IMR-90 (cell line): ENCODE data around the gene ZNF662. TPM values are rescaled to one million over a fixed set of nuclear protein-coding genes. Genes with fewer than 3 reads are reported as not detected.

Source experiments
- ATAC-seq: fragments of 200-7000 bp; cut with Tn5 transposase; 2 replicates; pipeline ENCODE4 v1.9.1; 2020; ENCODE audit warnings: low read depth, mild to moderate bottlenecking, moderate library complexity
- BruUV-seq: library from RNA; stranded (reverse); fragments of 400-500 nt; replicated peaks from 2 replicates; lab custom pipeline; 2021; lab: Mats Ljungman, UMichigan
- CTCF ChIA-PET: fragments of 300-600 bp; formaldehyde crosslinking; extraction: SDS; loops from one replicate; lab custom pipeline; 2021; ENCODE audit warnings: antibody characterized with exemption; lab: Yijun Ruan, JAX
- POLR2A ChIA-PET: fragments of 300-600 bp; sonication (Branson Sonifier 250); formaldehyde crosslinking; loops from one replicate; lab custom pipeline; 2022; ENCODE audit warnings: antibody characterized with exemption; ENCODE audit not compliant: unreplicated experiment; lab: Charles Lee
- DNase-seq: peaks from one replicate; pipeline ENCODE4 v3.0.0; 2013
- H2AFZ ChIP-seq: replicated peaks from 2 replicates; pipeline ENCODE3; 2013; ENCODE audit warnings: low read length, mild to moderate bottlenecking; ENCODE audit not compliant: poor library complexity
- H2AK5ac ChIP-seq: 2 replicates; pipeline ENCODE4 v1.6.1; 2013; ENCODE audit warnings: low read depth, low read length, inconsistent platforms
- H2AK9ac ChIP-seq: replicated peaks from 2 replicates; pipeline ENCODE3; 2013; ENCODE audit warnings: mild to moderate bottlenecking, low read depth, low read length, moderate library complexity; ENCODE audit not compliant: poor library complexity
- H2BK120ac ChIP-seq: 2 replicates; pipeline ENCODE4 v1.6.1; 2013; ENCODE audit warnings: low read depth, low read length, inconsistent platforms
- H2BK15ac ChIP-seq: 3 replicates; pipeline ENCODE4 v1.6.1; 2013; ENCODE audit warnings: low read depth, low read length, inconsistent platforms
- H2BK20ac ChIP-seq: 2 replicates; pipeline ENCODE4 v1.6.1; 2013; ENCODE audit warnings: low read depth, mild to moderate bottlenecking, inconsistent platforms, low read length, moderate library complexity
- H2BK5ac ChIP-seq: 2 replicates; pipeline ENCODE4 v1.6.1; 2013; ENCODE audit warnings: mild to moderate bottlenecking, low read depth, low read length, inconsistent platforms; ENCODE audit not compliant: poor library complexity, severe bottlenecking
- H3K14ac ChIP-seq: replicated peaks from 2 replicates; pipeline ENCODE4 v1.6.1; 2013; ENCODE audit warnings: low read depth, low read length, inconsistent platforms
- H3K18ac ChIP-seq: 2 replicates; pipeline ENCODE4 v1.6.1; 2013; ENCODE audit warnings: low read depth, low read length, control low read depth
- H3K23ac ChIP-seq: 2 replicates; pipeline ENCODE4 v1.6.1; 2013; ENCODE audit warnings: low read depth, low read length, inconsistent platforms
- H3K27ac ChIP-seq: 2 replicates; pipeline ENCODE4 v1.5.1; 2013; ENCODE audit warnings: mild to moderate bottlenecking, control low read depth, low read length; ENCODE audit not compliant: insufficient read depth
- H3K27me3 ChIP-seq: 2 replicates; pipeline ENCODE4 v1.6.1; 2013; ENCODE audit warnings: low read length; ENCODE audit not compliant: control insufficient read depth, insufficient read depth
- H3K36me3 ChIP-seq: 2 replicates; pipeline ENCODE4 v1.6.1; 2013; ENCODE audit warnings: low read length, mixed read lengths; ENCODE audit not compliant: control insufficient read depth, insufficient read depth
- H3K4ac ChIP-seq: 2 replicates; pipeline ENCODE4 v1.6.1; 2013; ENCODE audit warnings: low read depth, low read length, inconsistent platforms
- H3K4me1 ChIP-seq: 2 replicates; pipeline ENCODE4 v1.6.1; 2013; ENCODE audit warnings: low read length, mixed read lengths; ENCODE audit not compliant: control insufficient read depth, insufficient read depth
- H3K4me2 ChIP-seq: 2 replicates; pipeline ENCODE4 v1.6.1; 2013; ENCODE audit warnings: low read depth, mild to moderate bottlenecking, control low read depth, low read length, moderate library complexity
- H3K4me3 ChIP-seq: 2 replicates; pipeline ENCODE4 v1.5.1; 2013; ENCODE audit warnings: low read depth, mild to moderate bottlenecking, control low read depth, low read length, moderate library complexity; ENCODE audit not compliant: insufficient read depth
- H3K56ac ChIP-seq: 2 replicates; pipeline ENCODE4 v1.6.1; 2013; ENCODE audit warnings: low read length, inconsistent platforms; ENCODE audit not compliant: insufficient read depth; ENCODE audit errors: extremely low read depth
- H3K79me1 ChIP-seq, 2 experiments: 2 replicates each; pipeline ENCODE4 v1.6.1; 2013; ENCODE audit warnings: low read length in 2 of 2, inconsistent platforms in 1 of 2, low read depth in 1 of 2
- H3K9ac ChIP-seq: 2 replicates; pipeline ENCODE4 v1.6.1; 2013; ENCODE audit warnings: low read depth, low read length, control low read depth
- H3K9me1 ChIP-seq: 2 replicates; pipeline ENCODE4 v1.6.1; 2013; ENCODE audit warnings: low read length, inconsistent platforms; ENCODE audit not compliant: insufficient read depth
- H3K9me3 ChIP-seq: 2 replicates; pipeline ENCODE4 v1.6.1; 2013; ENCODE audit warnings: low read length; ENCODE audit not compliant: control insufficient read depth, insufficient read depth
- H4K20me1 ChIP-seq: 2 replicates; pipeline ENCODE4 v1.6.1; 2013; ENCODE audit warnings: low read length, inconsistent platforms; ENCODE audit not compliant: insufficient read depth
- H4K5ac ChIP-seq: 2 replicates; pipeline ENCODE4 v1.6.1; 2013; ENCODE audit warnings: mild to moderate bottlenecking, low read depth, low read length, control low read depth
- H4K8ac ChIP-seq, 2 experiments: 2 replicates each; pipeline ENCODE4 v1.6.1; 2013; ENCODE audit warnings: low read depth in 2 of 2, low read length in 2 of 2, control low read depth in 1 of 2, inconsistent platforms in 1 of 2
- H4K91ac ChIP-seq: 2 replicates; pipeline ENCODE4 v1.6.1; 2013; ENCODE audit warnings: low read depth, low read length, inconsistent platforms; ENCODE audit not compliant: insufficient read depth
- BHLHE40 ChIP-seq: fragments of 150-350 bp; IDR thresholded peaks from 2 replicates; pipeline ENCODE4 v1.6.1; 2016; ENCODE audit warnings: mild to moderate bottlenecking, low read depth, low read length
- CEBPB ChIP-seq: IDR thresholded peaks from 2 replicates; pipeline ENCODE4 v1.6.1; 2012; ENCODE audit warnings: low read depth, low read length, improper control_type of control experiment
- CHD1 ChIP-seq: IDR thresholded peaks from 2 replicates; pipeline ENCODE4 v1.6.1; 2012; ENCODE audit warnings: low read depth, low read length, improper control_type of control experiment
- FOS ChIP-seq: fragments of 150-350 bp; IDR thresholded peaks from 2 replicates; pipeline ENCODE4 v1.6.1; 2016; ENCODE audit warnings: low read depth, low read length
- MAFK ChIP-seq: IDR thresholded peaks from 2 replicates; pipeline ENCODE4 v1.6.1; 2012; ENCODE audit warnings: low read depth, low read length, improper control_type of control experiment
- MAZ ChIP-seq: IDR thresholded peaks from 2 replicates; pipeline ENCODE4 v1.6.1; 2012; ENCODE audit warnings: low read depth, mild to moderate bottlenecking, low read length, improper control_type of control experiment, moderate library complexity, borderline replicate concordance
- MXI1 ChIP-seq: IDR thresholded peaks from 2 replicates; pipeline ENCODE4 v1.6.1; 2012; ENCODE audit warnings: low read depth, mild to moderate bottlenecking, low read length, moderate library complexity, borderline replicate concordance
- NFE2L2 ChIP-seq: fragments of 150-350 bp; IDR thresholded peaks from 2 replicates; pipeline ENCODE4 v1.6.1; 2016; ENCODE audit warnings: low read depth, mild to moderate bottlenecking, low read length
- POLR2A ChIP-seq: IDR thresholded peaks from 2 replicates; pipeline ENCODE4 v1.6.1; 2012; ENCODE audit warnings: mild to moderate bottlenecking, low read depth, low read length
- RAD21 ChIP-seq: IDR thresholded peaks from 2 replicates; pipeline ENCODE4 v1.6.1; 2012; ENCODE audit warnings: low read length, improper control_type of control experiment
- RCOR1 ChIP-seq: IDR thresholded peaks from 2 replicates; pipeline ENCODE4 v1.6.1; 2012; ENCODE audit warnings: mild to moderate bottlenecking, low read length, improper control_type of control experiment; ENCODE audit not compliant: insufficient replicate concordance
- RFX5 ChIP-seq: IDR thresholded peaks from 2 replicates; pipeline ENCODE4 v1.8.0; 2012; ENCODE audit warnings: low read depth, mild to moderate bottlenecking, low read length, moderate library complexity
- SMC3 ChIP-seq: fragments of 150-350 bp; IDR thresholded peaks from 2 replicates; pipeline ENCODE4 v1.6.1; 2016; ENCODE audit warnings: low read depth, mild to moderate bottlenecking, antibody characterized with exemption, low read length, moderate library complexity
- WGBS, 2 experiments: methylation state at CpG; one replicate each; pipeline versions ENCODE4 v1.1.5 to v1.1.7; 2013; ENCODE audit warnings: missing lambda C conversion rate in 2 of 2; ENCODE audit not compliant: insufficient read length in 1 of 2; ENCODE audit errors: extremely low coverage in 2 of 2; 5-methylcytosine and 5-hydroxymethylcytosine counted together
- dilution Hi-C: fragments of 300-500 bp; cut with HindIII; formaldehyde crosslinking; loops from one replicate; pipeline ENCODE4 v1.14.3; 2018; ENCODE audit warnings: low sequenced_read_pairs; ENCODE audit not compliant: unreplicated experiment
- in situ Hi-C: fragments of 300-500 bp; cut with MboI; formaldehyde crosslinking; loops from 3 replicates; pipeline ENCODE4 v1.14.3; 2019; ENCODE audit warnings: low sequenced_read_pairs, inconsistent platforms, mixed read lengths
- intact Hi-C: fragments of 100-400 bp; cut with micrococcal nuclease; formaldehyde crosslinking; loops from 2 replicates; pipeline ENCODE4 v1.10.0; 2022
- polyA plus RNA-seq, 3 experiments: library from polyadenylated mRNA; depleted of rRNA; stranded (reverse); fragments of >200 nt; gene quantifications; 2 replicates each; pipeline ENCODE4 v1.2.3, GENCODE V29; 2012; ENCODE audit warnings: low replicate concordance in 1 of 3
- total RNA-seq: library from RNA; depleted of rRNA; stranded (reverse); fragments of >200 nt; gene quantifications from 2 replicates; pipeline ENCODE4 v1.2.3, GENCODE V29; 2012
- TF ChIP-seq, protein P1 (sequence below): fragments of 150-350 bp; IDR thresholded peaks from 2 replicates; pipeline ENCODE4 v1.6.1; 2017; ENCODE audit warnings: mild to moderate bottlenecking, antibody characterized with exemption, low read length, low read depth
- TF ChIP-seq, protein P2 (sequence below): conservative IDR thresholded peaks from 2 replicates; pipeline ENCODE4 v1.5.1; 2012; ENCODE audit warnings: mild to moderate bottlenecking, low read depth, low read length, improper control_type of control experiment
- TF ChIP-seq, protein P3 (sequence below): fragments of 150-350 bp; IDR thresholded peaks from 2 replicates; pipeline ENCODE4 v1.6.1; 2016; ENCODE audit warnings: low read depth, mild to moderate bottlenecking, low read length, moderate library complexity, borderline replicate concordance

ZNF662 gene
- total and polyA plus RNA-seq, 2 of the 4 experiments (the other 2 are of a cell fraction): 0.29 to 0.54 TPM

DNA sequence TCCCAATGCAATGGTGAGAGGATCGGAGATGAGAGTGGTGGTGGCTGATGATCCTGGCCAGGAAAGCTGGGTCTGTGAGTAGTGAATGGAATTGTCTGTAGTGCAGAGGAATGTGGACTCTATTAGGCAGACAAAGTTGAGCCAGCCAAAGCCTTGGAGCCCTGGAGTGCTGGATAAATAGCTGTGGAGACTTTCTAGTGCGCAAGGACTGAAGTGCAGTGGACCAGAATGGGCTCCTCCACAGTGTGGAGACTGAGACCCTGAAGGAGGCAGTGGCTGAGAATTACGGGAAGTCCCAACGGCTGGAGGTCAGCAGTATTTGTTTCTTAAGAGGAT is 874 bp downstream of the ZNF662 start:
- Histone ChIP-seq H3K27me3 (peaks cover 13% of the 10 kb centered on the region), H3K4me3 (no peak overlapping the region), H3K9ac (no peak overlapping the region), H2AK5ac (no peak overlapping the region), H3K18ac (no peak overlapping the region), H2BK5ac (no peak overlapping the region), H4K5ac (no peak overlapping the region), H3K79me1 (no peaks in the 10 kb centered on the region), H2BK15ac (no peak overlapping the region; the same call in 2 of the 3 replicates), H4K20me1 (no peaks in the 10 kb centered on the region), H3K4me1 (no peaks in the 10 kb centered on the region), H3K9me3 (no peaks in the 10 kb centered on the region), H3K36me3 (no peaks in the 10 kb centered on the region), H2AFZ (peak overlapping the region; percentile 82), H2BK20ac (no peak overlapping the region), H3K23ac (no peak overlapping the region), H3K56ac (no peak overlapping the region), H3K9me1 (no peaks in the 10 kb centered on the region), H2AK9ac (no peak overlapping the region), H3K27ac (no peak overlapping the region), H4K8ac (no peak overlapping the region), H4K91ac (no peak overlapping the region), H2BK120ac (no peak overlapping the region), H3K14ac (no peak overlapping the region), H3K4ac (no peak overlapping the region), H3K4me2 (peak overlapping the region; percentile 39; the same call in 1 of the 2 replicates)
- no TSS peak for BruUV-seq
- ATAC-seq: no peak
- POLR2A ChIA-PET: no interaction called here
- CTCF ChIA-PET: interaction anchor here (0.7 kb wide), 1 partner anchor 821 kb away, joined by 3 read pairs; no protein-coding TSS in a partner anchor
- TF ChIP-seq SMC3 (no peak), FOS (no peak), CHD1 (no peak), CEBPB (no peak), MXI1 (no peak), MAFK (no peak), RCOR1 (no peak), RAD21 (no peak), MAZ (no peak), RFX5 (no peak), BHLHE40 (no peak), NFE2L2 (no peak), POLR2A (no peak)
- TF ChIP-seq, protein P1, sequence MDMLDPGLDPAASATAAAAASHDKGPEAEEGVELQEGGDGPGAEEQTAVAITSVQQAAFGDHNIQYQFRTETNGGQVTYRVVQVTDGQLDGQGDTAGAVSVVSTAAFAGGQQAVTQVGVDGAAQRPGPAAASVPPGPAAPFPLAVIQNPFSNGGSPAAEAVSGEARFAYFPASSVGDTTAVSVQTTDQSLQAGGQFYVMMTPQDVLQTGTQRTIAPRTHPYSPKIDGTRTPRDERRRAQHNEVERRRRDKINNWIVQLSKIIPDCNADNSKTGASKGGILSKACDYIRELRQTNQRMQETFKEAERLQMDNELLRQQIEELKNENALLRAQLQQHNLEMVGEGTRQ: no peak
- TF ChIP-seq, protein P2, sequence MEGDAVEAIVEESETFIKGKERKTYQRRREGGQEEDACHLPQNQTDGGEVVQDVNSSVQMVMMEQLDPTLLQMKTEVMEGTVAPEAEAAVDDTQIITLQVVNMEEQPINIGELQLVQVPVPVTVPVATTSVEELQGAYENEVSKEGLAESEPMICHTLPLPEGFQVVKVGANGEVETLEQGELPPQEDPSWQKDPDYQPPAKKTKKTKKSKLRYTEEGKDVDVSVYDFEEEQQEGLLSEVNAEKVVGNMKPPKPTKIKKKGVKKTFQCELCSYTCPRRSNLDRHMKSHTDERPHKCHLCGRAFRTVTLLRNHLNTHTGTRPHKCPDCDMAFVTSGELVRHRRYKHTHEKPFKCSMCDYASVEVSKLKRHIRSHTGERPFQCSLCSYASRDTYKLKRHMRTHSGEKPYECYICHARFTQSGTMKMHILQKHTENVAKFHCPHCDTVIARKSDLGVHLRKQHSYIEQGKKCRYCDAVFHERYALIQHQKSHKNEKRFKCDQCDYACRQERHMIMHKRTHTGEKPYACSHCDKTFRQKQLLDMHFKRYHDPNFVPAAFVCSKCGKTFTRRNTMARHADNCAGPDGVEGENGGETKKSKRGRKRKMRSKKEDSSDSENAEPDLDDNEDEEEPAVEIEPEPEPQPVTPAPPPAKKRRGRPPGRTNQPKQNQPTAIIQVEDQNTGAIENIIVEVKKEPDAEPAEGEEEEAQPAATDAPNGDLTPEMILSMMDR: no peak
- TF ChIP-seq, protein P3, sequence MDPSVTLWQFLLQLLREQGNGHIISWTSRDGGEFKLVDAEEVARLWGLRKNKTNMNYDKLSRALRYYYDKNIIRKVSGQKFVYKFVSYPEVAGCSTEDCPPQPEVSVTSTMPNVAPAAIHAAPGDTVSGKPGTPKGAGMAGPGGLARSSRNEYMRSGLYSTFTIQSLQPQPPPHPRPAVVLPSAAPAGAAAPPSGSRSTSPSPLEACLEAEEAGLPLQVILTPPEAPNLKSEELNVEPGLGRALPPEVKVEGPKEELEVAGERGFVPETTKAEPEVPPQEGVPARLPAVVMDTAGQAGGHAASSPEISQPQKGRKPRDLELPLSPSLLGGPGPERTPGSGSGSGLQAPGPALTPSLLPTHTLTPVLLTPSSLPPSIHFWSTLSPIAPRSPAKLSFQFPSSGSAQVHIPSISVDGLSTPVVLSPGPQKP: no peak
- intact Hi-C loops (no loop called here), in situ Hi-C loops (no loop called here), dilution Hi-C loops (no loop called here)
- no peak for DNase-seq
- 75% methylated on average over 2 of the region's 4 CpGs; no CpG with 5 or more reads in 1 of the 2 experiments for WGBS, 2 experiments
